WTC11 (cell line): ENCODE measurements around the gene FAM227B. TPM values are rescaled to one million over a fixed set of nuclear protein-coding genes. Genes with fewer than 3 reads are reported as not detected.

Source experiments
- ATAC-seq: fragments of 200-7000 bp; cut with Tn5 transposase; 2 replicates; pipeline ENCODE4 v1.10.0; 2021; ENCODE audit warnings: mild to moderate bottlenecking, moderate library complexity
- CTCF ChIA-PET: fragments of 300-600 bp; sonication (Branson Sonifier 250); formaldehyde crosslinking; loops from one replicate; lab custom pipeline; 2021; ENCODE audit warnings: antibody characterized with exemption; lab: Charles Lee
- POLR2A ChIA-PET: fragments of 350-600 bp; sonication (Branson Sonifier 250); formaldehyde crosslinking; loops from one replicate; lab custom pipeline; 2021; ENCODE audit warnings: antibody characterized with exemption; lab: Charles Lee
- DNase-seq: peaks from one replicate; pipeline ENCODE4 v3.0.0; 2021; ENCODE audit warnings: low spot score
- H3K27ac Mint-ChIP-seq: 2 replicates; pipeline ENCODE4 v1.8.0; 2021; ENCODE audit warnings: mixed read lengths
- H3K27me3 Mint-ChIP-seq: 2 replicates; pipeline ENCODE4 v1.8.0; 2021; ENCODE audit warnings: low read depth, mild to moderate bottlenecking, moderate library complexity, mixed read lengths
- H3K36me3 Mint-ChIP-seq: 2 replicates; pipeline ENCODE4 v1.8.0; 2021; ENCODE audit warnings: mixed read lengths
- H3K4me1 Mint-ChIP-seq: 2 replicates; pipeline ENCODE4 v1.8.0; 2022; ENCODE audit warnings: mixed read lengths
- H3K4me3 Mint-ChIP-seq: 2 replicates; pipeline ENCODE4 v1.8.0; 2021; ENCODE audit warnings: mild to moderate bottlenecking, moderate library complexity, mixed read lengths
- H3K9me3 Mint-ChIP-seq: 2 replicates; pipeline ENCODE4 v1.8.0; 2021; ENCODE audit warnings: mixed read lengths
- ATF1 ChIP-seq: sonication (generic); formaldehyde crosslinking; IDR thresholded peaks from 2 replicates; pipeline ENCODE4 v1.8.1; 2023; ENCODE audit warnings: mild to moderate bottlenecking, moderate library complexity, missing genetic modification reagents
- E2F5 ChIP-seq: sonication (generic); formaldehyde crosslinking; IDR thresholded peaks from 2 replicates; pipeline ENCODE4 v1.8.1; 2022; ENCODE audit warnings: mild to moderate bottlenecking, moderate library complexity, missing genetic modification reagents
- FOXJ3 ChIP-seq: sonication (generic); formaldehyde crosslinking; IDR thresholded peaks from 2 replicates; pipeline ENCODE4 v1.9.0; 2021; ENCODE audit warnings: missing genetic modification reagents, mild to moderate bottlenecking, borderline replicate concordance
- FOXP4 ChIP-seq: sonication (generic); formaldehyde crosslinking; IDR thresholded peaks from 2 replicates; pipeline ENCODE4 v1.8.0; 2022; ENCODE audit warnings: mild to moderate bottlenecking, missing genetic modification reagents
- HMGXB4 ChIP-seq: sonication (generic); formaldehyde crosslinking; IDR thresholded peaks from 2 replicates; pipeline ENCODE4 v1.8.1; 2023; ENCODE audit warnings: mild to moderate bottlenecking, moderate library complexity, missing genetic modification reagents
- JAZF1 ChIP-seq: fragments of 250-450 bp; sonication (Bioruptor Pico); IDR thresholded peaks from 2 replicates; pipeline ENCODE4 v1.9.0; 2021; ENCODE audit warnings: moderate library complexity, mild to moderate bottlenecking, inconsistent platforms
- MYBL2 ChIP-seq: sonication (generic); formaldehyde crosslinking; IDR thresholded peaks from 2 replicates; pipeline ENCODE4 v1.8.1; 2023; ENCODE audit warnings: mild to moderate bottlenecking, moderate library complexity, missing genetic modification reagents
- NR3C1 ChIP-seq: sonication (generic); formaldehyde crosslinking; conservative IDR thresholded peaks from 2 replicates; pipeline ENCODE4 v1.8.1; 2023; ENCODE audit warnings: low read depth, mild to moderate bottlenecking, missing genetic modification reagents
- PRDM15 ChIP-seq: sonication (generic); formaldehyde crosslinking; IDR thresholded peaks from 2 replicates; pipeline ENCODE4 v1.8.0; 2022; ENCODE audit warnings: missing genetic modification reagents
- STAT6 ChIP-seq: sonication (generic); formaldehyde crosslinking; conservative IDR thresholded peaks from 2 replicates; pipeline ENCODE4 v1.8.1; 2023; ENCODE audit warnings: mild to moderate bottlenecking, low read depth, missing genetic modification reagents, moderate library complexity
- TCF7 ChIP-seq: sonication (generic); formaldehyde crosslinking; IDR thresholded peaks from 2 replicates; pipeline ENCODE4 v1.8.0; 2022; ENCODE audit warnings: mild to moderate bottlenecking, low read depth, missing genetic modification reagents, moderate library complexity
- USF1 ChIP-seq: sonication (generic); formaldehyde crosslinking; IDR thresholded peaks from 2 replicates; pipeline ENCODE4 v1.8.0; 2022; ENCODE audit warnings: mild to moderate bottlenecking, missing genetic modification reagents
- ZBTB21 ChIP-seq: sonication (generic); formaldehyde crosslinking; IDR thresholded peaks from 2 replicates; pipeline ENCODE4 v1.8.1; 2023; ENCODE audit warnings: mild to moderate bottlenecking, missing genetic modification reagents, borderline replicate concordance
- total RNA-seq: library from RNA; stranded (reverse); gene quantifications from 3 replicates; pipeline ENCODE4 v1.2.3, GENCODE V29; 2021
- TF ChIP-seq, protein P1 (sequence below): sonication (generic); formaldehyde crosslinking; IDR thresholded peaks from 2 replicates; pipeline ENCODE4 v1.8.0; 2023; ENCODE audit warnings: mild to moderate bottlenecking, missing genetic modification reagents

Gene FAM227B
- total RNA-seq, 1 experiment from 2014 or later, result 6.8 TPM

- POLR2A ChIA-PET, result no interaction called here
- H3K4me3 Mint-ChIP-seq, result no peak overlapping the region
- CTCF ChIA-PET, result no interaction called here
Measured at GRCh38 chr15:49462232-49462844, 158.3 kb downstream of the FAM227B start.

DNA sequence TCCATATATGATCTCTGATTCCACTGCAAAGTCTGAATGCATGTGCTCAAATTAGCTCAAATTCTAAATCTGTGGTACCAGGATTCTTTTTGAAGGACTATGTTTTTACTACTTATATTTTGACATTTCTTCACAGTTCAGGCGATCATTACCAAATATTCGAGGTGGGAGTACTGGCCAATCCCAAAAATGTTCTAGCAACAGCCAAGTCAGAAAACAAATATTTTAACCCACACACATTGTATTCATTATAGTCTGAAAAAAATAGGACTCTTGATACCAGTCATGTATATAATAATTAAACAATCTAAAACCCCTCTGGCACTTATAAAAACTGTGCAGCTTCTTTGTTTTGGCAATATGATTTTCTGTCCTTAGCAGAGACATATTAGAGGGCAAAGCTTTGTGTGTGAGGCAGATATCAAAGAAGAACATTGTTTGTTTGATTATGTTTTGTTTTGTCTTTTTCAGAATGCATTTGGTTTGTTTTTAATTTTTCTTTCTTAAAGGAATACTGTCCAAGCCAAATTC is 160.1 kb downstream of the FAM227B start:
- no peaks in the 10 kb centered on the region for H3K36me3 Mint-ChIP-seq
- no peaks in the 10 kb centered on the region for H3K27me3 Mint-ChIP-seq
- DNase-seq (no peak), ATAC-seq (no peak)
- H3K9me3 Mint-ChIP-seq, result no peaks in the 10 kb centered on the region
- CTCF ChIA-PET, result interaction anchor here (0.8 to 0.9 kb wide), 2 partner anchors 11 kb away, joined by 3 read pairs; no protein-coding TSS in a partner anchor
- POLR2A ChIA-PET, result no interaction called here
- H3K4me1 Mint-ChIP-seq, result no peaks in the 10 kb centered on the region
- H3K27ac Mint-ChIP-seq, result no peak overlapping the region
- no peak overlapping the region for H3K4me3 Mint-ChIP-seq
- TF ChIP-seq ATF1 (CRISPR knock-in tag), result no peak
- TF ChIP-seq STAT6, result no peak
- TF ChIP-seq NR3C1 (CRISPR knock-in tag), result no peak
- TF ChIP-seq MYBL2 (CRISPR knock-in tag), result no peak
- no peak for TF ChIP-seq FOXP4 (CRISPR knock-in tag)
- no peak for TF ChIP-seq E2F5 (CRISPR knock-in tag)
- TF ChIP-seq PRDM15, result no peak
- no peak for TF ChIP-seq TCF7 (CRISPR knock-in tag)
- TF ChIP-seq HMGXB4 (CRISPR knock-in tag), result no peak
- TF ChIP-seq ZBTB21, result no peak
- no peak for TF ChIP-seq JAZF1 (CRISPR knock-in tag)
- TF ChIP-seq FOXJ3, result no peak
- TF ChIP-seq USF1 (CRISPR knock-in tag), result no peak

More at GRCh38 chr15:49462232-49462844, 158.3 kb downstream of the FAM227B start:
- Mint-ChIP-seq H3K27ac (no peak overlapping the region), H3K36me3 (no peaks in the 10 kb centered on the region), H3K27me3 (no peaks in the 10 kb centered on the region), H3K4me1 (no peaks in the 10 kb centered on the region)
- no peak for DNase-seq
- no peak for ATAC-seq
- TF ChIP-seq, protein P1, sequence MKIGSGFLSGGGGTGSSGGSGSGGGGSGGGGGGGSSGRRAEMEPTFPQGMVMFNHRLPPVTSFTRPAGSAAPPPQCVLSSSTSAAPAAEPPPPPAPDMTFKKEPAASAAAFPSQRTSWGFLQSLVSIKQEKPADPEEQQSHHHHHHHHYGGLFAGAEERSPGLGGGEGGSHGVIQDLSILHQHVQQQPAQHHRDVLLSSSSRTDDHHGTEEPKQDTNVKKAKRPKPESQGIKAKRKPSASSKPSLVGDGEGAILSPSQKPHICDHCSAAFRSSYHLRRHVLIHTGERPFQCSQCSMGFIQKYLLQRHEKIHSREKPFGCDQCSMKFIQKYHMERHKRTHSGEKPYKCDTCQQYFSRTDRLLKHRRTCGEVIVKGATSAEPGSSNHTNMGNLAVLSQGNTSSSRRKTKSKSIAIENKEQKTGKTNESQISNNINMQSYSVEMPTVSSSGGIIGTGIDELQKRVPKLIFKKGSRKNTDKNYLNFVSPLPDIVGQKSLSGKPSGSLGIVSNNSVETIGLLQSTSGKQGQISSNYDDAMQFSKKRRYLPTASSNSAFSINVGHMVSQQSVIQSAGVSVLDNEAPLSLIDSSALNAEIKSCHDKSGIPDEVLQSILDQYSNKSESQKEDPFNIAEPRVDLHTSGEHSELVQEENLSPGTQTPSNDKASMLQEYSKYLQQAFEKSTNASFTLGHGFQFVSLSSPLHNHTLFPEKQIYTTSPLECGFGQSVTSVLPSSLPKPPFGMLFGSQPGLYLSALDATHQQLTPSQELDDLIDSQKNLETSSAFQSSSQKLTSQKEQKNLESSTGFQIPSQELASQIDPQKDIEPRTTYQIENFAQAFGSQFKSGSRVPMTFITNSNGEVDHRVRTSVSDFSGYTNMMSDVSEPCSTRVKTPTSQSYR, result no peak
- TF ChIP-seq ZBTB21, result no peak
- no peak for TF ChIP-seq USF1 (CRISPR knock-in tag)
- TF ChIP-seq, all 79 proteins: peak for 0
- H3K9me3 Mint-ChIP-seq, result no peaks in the 10 kb centered on the region
